T-helper 22 cell (primary cell): Measurements from ENCODE around the gene GTF3C4.

Source experiments
- DNase-seq: peaks from one replicate; pipeline ENCODE4 v3.0.0-alpha.2; 2020; ENCODE audit warnings: low read depth

The GTF3C4 gene

DNA sequence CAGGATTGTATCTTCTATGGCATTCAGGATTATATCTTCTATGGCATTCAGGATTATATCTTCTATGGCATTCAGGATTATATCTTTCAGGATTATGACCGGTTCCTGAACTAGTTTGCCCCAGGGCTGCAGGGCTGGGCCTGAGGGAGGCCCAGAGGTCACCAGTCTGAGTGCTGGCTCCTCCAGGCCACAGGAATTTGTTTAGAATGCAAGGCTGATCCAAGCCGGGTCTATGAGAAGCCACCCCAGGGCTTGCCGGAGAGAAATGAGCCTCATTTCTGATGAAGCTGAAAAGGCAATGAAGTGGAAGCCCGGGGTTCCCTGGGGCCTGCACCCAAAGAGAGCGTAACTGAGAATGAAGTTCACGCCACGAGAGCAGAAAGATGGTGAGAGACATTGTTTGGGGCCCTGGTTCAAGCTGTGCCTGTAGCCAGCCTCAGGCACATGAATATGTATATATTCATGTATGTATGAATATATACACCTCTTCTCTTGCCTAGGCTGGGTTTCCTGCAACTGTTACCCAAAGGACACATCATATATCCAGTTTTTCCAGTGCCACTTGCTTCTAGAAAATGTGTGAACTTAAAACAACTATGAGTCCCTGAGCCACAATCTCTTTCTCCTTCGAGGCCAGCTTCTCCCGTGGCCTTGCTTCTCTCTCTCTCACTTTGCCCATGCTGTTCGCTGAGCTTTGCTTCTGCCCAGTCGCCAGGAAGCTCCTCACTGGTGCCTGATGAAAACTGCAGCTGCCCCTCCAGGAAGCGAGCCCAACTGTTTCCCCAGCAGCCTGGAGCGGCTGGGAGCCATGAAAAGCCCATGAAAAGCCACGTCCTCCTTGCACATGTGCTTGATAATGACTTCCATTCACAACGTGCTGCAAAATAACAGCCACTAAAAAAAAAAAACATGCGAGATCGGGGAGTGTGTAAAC lies 62.3 kb downstream of the GTF3C4 start:
- no peak for DNase-seq

DNA sequence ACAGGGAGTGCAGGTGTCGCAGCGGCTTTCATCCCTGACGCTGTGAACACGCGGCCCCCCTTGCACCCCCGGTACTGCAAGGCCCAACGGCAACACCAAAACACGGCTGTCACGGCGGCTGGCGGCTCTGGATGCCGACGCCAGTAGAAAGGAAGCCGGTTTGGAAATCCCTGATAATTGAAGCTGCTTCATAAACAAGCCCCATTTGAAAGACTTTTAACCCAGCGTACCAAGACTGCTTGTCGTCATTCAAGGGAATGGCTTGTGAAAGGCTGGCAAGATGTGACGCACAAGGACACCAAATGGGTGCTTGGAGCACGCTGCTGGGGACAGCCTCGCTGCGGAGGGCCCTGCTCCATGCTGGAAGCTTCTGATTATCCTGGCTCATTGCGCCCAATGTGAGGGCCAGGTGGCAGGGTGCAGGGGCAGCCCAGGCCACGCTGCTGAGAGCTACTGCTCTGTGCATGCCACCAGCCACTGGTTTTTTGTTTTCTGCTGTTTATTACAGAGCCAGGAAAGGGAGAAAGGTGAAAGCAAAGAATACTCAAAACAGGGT lies 63.1 kb downstream of the GTF3C4 start:
- no peak for DNase-seq

DNA sequence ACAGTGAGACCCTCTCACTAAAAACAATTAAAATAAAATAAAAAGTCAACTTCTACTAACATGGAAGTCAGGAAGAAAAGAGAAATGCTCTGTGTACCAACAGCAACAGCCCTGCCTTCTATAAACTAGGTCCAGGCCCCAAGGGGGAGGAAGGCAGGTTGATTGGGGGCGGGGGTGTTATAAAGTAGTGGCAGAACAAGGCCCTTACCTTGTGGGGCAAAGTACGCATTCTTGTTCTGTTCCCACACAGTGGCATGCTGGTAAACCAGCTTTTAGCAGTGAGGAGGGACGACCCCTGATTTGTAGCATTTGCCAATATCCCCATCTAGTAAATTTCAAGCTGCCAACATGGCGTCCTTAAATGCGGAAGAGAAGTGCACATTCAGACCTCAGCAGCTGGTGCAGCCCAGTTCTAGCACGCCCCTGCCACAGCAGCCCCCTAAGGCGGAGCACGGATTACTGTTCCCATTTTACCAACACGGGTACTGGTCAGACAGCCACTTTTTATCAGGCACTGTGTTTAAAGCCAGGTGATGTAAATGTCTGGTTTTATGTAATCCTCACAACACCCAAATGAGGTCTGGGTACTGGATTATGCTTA lies 69.5 kb downstream of the GTF3C4 start:
- DNase-seq = no peak

DNA sequence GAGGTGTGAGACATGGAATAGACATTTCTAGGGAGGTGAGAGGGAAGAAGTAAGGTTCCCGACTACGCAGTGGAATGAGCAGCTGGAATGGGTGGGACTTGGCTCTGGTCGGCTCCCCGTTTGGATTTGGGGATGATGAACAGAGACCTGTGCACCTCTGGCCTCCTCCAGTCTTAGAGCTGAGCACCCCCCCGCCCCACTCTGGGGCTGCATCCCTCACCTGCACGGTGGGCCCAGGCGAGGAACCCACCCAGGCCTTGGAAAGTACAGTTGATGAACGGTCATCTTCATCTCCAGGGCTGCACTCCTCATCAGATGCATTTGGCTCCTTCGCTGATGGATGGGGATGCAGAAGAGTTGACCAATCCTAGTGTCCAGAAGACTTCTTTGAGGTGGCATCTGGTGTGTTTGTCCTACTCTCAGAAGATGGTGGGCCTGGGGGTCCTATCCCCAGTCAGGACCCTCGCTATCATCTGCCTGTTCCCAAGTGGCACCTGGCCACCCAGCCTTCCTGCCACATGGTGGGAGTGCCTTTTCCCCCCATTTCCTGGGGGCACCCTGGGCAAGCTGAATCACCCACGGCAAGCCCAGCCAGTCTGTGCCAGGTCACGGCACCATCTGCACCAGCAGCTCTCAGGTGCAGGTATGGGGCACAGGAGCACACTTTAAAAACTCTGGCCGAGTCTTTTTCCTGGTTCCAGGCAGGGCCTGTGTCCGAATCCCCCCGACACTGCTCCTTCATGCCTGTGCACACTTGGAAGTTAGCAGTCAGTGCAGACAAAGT lies 70.5 kb downstream of the GTF3C4 start:
- no peak for DNase-seq

DNA sequence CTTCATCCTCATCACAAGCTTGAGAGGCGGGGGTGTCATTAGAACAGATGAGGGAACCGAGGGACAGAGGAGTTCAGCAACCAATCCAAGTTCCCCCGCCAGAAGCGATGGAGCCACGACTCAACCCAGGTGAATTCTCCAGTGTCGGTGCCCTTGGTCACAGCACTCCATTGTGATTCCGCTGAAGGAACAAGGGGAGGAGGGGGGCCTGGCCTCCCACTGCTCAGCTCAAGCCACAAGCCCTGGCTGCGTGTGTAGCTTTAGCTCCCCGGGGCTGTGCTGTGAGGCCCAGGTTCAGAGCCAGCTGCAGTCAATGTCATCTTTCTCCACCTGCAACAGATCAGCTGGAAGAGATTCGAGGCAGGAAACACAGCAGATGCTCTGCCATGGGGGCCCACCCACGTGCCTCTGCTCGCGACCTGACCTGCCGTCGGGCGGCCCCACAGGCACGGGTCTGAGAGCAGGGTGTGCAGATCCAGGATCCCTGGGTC lies 72.6 kb downstream of the GTF3C4 start:
- no peak for DNase-seq

DNA sequence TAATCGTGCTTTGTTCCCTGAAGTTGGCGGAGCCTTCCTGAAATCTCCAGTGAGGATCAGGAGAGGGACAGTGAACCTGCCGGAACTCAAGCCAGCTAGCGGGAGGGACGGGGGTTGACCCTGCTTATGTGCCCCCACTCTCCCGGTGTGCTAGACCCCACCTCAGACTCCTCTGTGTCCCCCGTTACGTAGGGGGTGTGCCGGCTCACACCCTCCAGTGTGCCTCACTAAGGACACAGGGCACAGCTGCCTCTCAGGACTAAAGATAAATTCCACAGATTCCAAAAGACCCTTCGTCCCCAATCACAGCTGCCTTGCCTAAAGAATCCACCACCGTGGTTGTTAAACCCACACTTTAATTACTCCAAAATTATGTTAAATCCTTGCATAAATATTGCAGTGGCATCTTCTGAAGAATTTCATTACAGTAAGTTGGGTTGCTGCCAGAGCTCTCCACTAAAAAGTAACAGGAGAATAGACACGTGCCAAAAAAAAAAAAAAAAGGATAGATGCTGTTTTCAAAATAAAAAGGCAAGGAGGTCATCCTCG lies 73.7 kb downstream of the GTF3C4 start:
- no peak for DNase-seq
